Liver (tissue), 3 donors: ENCODE data around the gene FAM185A.

Experiments used
- JUND ChIP-seq, 2 donors: IDR thresholded peaks; 2 replicates each; pipeline ENCODE4 v1.6.1; 2016; ENCODE audit warnings: antibody characterized with exemption in 2 of 2
- NR2F2 ChIP-seq: IDR thresholded peaks from 2 replicates; pipeline ENCODE4 v1.6.1; 2016; ENCODE audit warnings: antibody characterized with exemption
- RAD21 ChIP-seq, 2 donors: IDR thresholded peaks; 2 replicates each; pipeline ENCODE4 v1.6.1; 2016; ENCODE audit warnings: antibody characterized with exemption in 2 of 2, mild to moderate bottlenecking in 2 of 2
- REST ChIP-seq: IDR thresholded peaks from 2 replicates; pipeline ENCODE4 v1.6.1; 2016; ENCODE audit warnings: antibody characterized with exemption, mild to moderate bottlenecking
- RXRA ChIP-seq, 2 donors: IDR thresholded peaks; 2 replicates each; pipeline ENCODE4 v1.6.1; 2017 to 2018; ENCODE audit warnings: antibody characterized with exemption in 2 of 2, mild to moderate bottlenecking in 1 of 2
- SP1 ChIP-seq: IDR thresholded peaks from 2 replicates; pipeline ENCODE4 v1.6.1; 2018; ENCODE audit warnings: antibody characterized with exemption, mild to moderate bottlenecking
- TAF1 ChIP-seq: conservative IDR thresholded peaks from 2 replicates; pipeline ENCODE4 v1.6.1; 2016; ENCODE audit warnings: antibody characterized with exemption, mild to moderate bottlenecking
- YY1 ChIP-seq: IDR thresholded peaks from 2 replicates; pipeline ENCODE4 v1.6.1; 2016; ENCODE audit warnings: antibody characterized with exemption, mild to moderate bottlenecking
- TF ChIP-seq, protein P1 (sequence below): IDR thresholded peaks from 2 replicates; pipeline ENCODE4 v1.6.1; 2016; ENCODE audit warnings: antibody characterized with exemption
- TF ChIP-seq, protein P2 (sequence below): fragments of 150-350 bp; IDR thresholded peaks from 2 replicates; pipeline ENCODE4 v1.5.1; 2017; ENCODE audit warnings: improper control_type of control experiment, low read depth, low read length; ENCODE audit not compliant: missing input control
- donor health status: healthy.
- donor health status: healthy.

DNA sequence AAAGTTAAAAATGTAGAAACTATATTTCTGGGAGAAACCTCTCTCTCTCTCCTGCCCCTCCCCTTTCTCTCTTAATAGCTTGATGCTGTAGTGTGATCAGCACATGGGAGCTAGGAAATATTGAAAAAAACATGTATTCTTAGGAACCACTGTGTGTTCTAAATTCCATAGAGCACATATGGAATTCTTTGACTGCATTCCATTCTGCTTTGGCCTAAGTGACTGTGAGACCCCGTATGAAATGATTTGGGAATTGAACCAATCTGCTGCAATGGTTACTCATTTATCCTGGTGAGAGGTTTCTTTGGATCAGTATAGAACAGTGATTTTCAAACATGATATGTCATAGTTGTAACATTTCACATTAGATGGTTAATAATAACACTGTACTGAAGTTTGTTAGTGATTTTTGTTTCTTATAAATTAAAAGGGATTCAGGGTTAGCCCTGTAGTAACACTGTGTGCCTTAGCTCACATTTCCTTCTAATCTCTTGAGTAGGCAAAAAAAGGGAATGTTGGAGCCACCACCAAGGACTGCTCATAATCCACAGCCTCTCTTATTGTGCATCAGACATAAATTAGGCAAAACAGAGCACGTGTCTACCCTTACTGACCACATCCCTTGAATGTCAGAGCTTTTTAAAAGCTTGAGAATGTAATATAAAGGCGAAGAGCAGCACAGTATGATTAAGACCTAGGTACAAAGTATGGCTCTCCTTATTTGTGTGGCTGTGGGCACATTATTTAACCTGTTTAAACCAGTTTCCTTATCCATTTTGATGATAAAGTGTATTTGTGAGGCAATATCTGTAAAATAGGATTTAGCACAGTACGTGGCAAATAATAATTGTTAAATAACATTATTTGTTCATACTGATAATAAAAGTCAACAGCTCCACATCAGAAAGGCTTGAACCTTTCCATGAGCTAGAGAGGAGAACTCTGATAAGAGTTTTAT, 69.1 kb downstream of the FAM185A start:
- TF ChIP-seq, protein P1, sequence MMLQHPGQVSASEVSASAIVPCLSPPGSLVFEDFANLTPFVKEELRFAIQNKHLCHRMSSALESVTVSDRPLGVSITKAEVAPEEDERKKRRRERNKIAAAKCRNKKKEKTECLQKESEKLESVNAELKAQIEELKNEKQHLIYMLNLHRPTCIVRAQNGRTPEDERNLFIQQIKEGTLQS, result no peak
- TF ChIP-seq, protein P2, sequence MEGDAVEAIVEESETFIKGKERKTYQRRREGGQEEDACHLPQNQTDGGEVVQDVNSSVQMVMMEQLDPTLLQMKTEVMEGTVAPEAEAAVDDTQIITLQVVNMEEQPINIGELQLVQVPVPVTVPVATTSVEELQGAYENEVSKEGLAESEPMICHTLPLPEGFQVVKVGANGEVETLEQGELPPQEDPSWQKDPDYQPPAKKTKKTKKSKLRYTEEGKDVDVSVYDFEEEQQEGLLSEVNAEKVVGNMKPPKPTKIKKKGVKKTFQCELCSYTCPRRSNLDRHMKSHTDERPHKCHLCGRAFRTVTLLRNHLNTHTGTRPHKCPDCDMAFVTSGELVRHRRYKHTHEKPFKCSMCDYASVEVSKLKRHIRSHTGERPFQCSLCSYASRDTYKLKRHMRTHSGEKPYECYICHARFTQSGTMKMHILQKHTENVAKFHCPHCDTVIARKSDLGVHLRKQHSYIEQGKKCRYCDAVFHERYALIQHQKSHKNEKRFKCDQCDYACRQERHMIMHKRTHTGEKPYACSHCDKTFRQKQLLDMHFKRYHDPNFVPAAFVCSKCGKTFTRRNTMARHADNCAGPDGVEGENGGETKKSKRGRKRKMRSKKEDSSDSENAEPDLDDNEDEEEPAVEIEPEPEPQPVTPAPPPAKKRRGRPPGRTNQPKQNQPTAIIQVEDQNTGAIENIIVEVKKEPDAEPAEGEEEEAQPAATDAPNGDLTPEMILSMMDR, result no peak
- TF ChIP-seq RAD21 (IDR thresholded peaks at IDR 0.05) (no peak), NR2F2 (no peak), TAF1 (no peak), SP1 (no peak), REST (no peak), YY1 (no peak), RXRA (IDR thresholded peaks at IDR 0.05) (no peak), JUND (IDR thresholded peaks at IDR 0.05) (no peak)
